CD4-positive, alpha-beta T cell treated with Interleukin-15 for 1 hour (primary cell): ENCODE data around the gene ABLIM1.

Source experiments
- DNase-seq: peaks from one replicate; pipeline ENCODE4 v3.0.0-alpha.2; 2020

ABLIM1 gene

GRCh38 chr10:114401195-114401791 is 256.8 kb downstream of the ABLIM1 start:
- no peak for DNase-seq

GRCh38 chr10:114400091-114400490 is 258.0 kb downstream of the ABLIM1 start:
- DNase-seq, result no peak

- DNase-seq, result no peak
These were observed 258.5 kb downstream of the ABLIM1 start for GRCh38 chr10:114399576-114399975.

- DNase-seq, result no peak
These were observed 259.3 kb downstream of the ABLIM1 start for GRCh38 chr10:114398587-114399331.

- DNase-seq, result no peak
These were observed 260.4 kb downstream of the ABLIM1 start for GRCh38 chr10:114397651-114398145.

GRCh38 chr10:114396464-114396863 is 261.6 kb downstream of the ABLIM1 start:
- DNase-seq, result no peak

GRCh38 chr10:114395366-114396022 is 262.6 kb downstream of the ABLIM1 start:
- DNase-seq, result no peak

GRCh38 chr10:114394531-114394930 is 263.5 kb downstream of the ABLIM1 start:
- DNase-seq, result no peak

- DNase-seq, result no peak
These were observed 264.2 kb downstream of the ABLIM1 start for GRCh38 chr10:114393886-114394285.

GRCh38 chr10:114393482-114393881 is 264.6 kb downstream of the ABLIM1 start:
- DNase-seq, result no peak

GRCh38 chr10:114392112-114392835 is 265.8 kb downstream of the ABLIM1 start:
- DNase-seq, result no peak

GRCh38 chr10:114391599-114391998 is 266.5 kb downstream of the ABLIM1 start:
- no peak for DNase-seq

GRCh38 chr10:114389426-114389825 is 268.6 kb downstream of the ABLIM1 start:
- no peak for DNase-seq

- no peak for DNase-seq
These were observed 269.8 kb downstream of the ABLIM1 start for GRCh38 chr10:114388275-114388674.

GRCh38 chr10:114387784-114388183 is 270.3 kb downstream of the ABLIM1 start:
- DNase-seq, result no peak

GRCh38 chr10:114386452-114386851 is 271.6 kb downstream of the ABLIM1 start:
- DNase-seq, result no peak

- DNase-seq, result no peak
These were observed 272.5 kb downstream of the ABLIM1 start for GRCh38 chr10:114385557-114385956.

GRCh38 chr10:114384601-114385000 is 273.5 kb downstream of the ABLIM1 start:
- no peak for DNase-seq

- no peak for DNase-seq
These were observed 273.9 kb downstream of the ABLIM1 start for GRCh38 chr10:114384181-114384580.
